GM19438 (cell line): Measurements from ENCODE around the gene CRYBG1.
"Not testable (repeated sequence)": the region's sequence is repeated elsewhere in the genome, so short reads cannot be mapped to it uniquely, and the experiment has no call there.

Source experiments
- ATAC-seq: cut with Tn5 transposase; IDR thresholded peaks from one replicate; pipeline ENCODE4 v1.9.1; 2021; ENCODE audit warnings: low read depth; ENCODE audit not compliant: unreplicated experiment

The CRYBG1 gene

GRCh38 chr6:106495014-106495413 is 134.5 kb downstream of the CRYBG1 start:
- ATAC-seq = no peak

GRCh38 chr6:106496823-106497222 is 136.3 kb downstream of the CRYBG1 start:
- ATAC-seq = no peak

- no peak for ATAC-seq
These were observed 141.4 kb downstream of the CRYBG1 start for GRCh38 chr6:106501960-106502371.

- no peak for ATAC-seq
These were observed 142.0 kb downstream of the CRYBG1 start for GRCh38 chr6:106502559-106502958.

GRCh38 chr6:106508277-106508676 is 147.8 kb downstream of the CRYBG1 start:
- no peak for ATAC-seq

- ATAC-seq = no peak
These were observed 148.3 kb downstream of the CRYBG1 start for GRCh38 chr6:106508834-106509233.

- ATAC-seq = no peak
These were observed 149.0 kb downstream of the CRYBG1 start for GRCh38 chr6:106509420-106510089.

GRCh38 chr6:106510090-106510970 is 149.8 kb downstream of the CRYBG1 start:
- peak; percentile 31 for ATAC-seq

- peak; percentile 8 for ATAC-seq
These were observed 151.0 kb downstream of the CRYBG1 start for GRCh38 chr6:106511288-106512047.

GRCh38 chr6:106512048-106512967 is 151.8 kb downstream of the CRYBG1 start:
- ATAC-seq = peak; percentile 53

GRCh38 chr6:106512968-106513574 is 152.6 kb downstream of the CRYBG1 start:
- no peak for ATAC-seq

GRCh38 chr6:106513808-106514582 is 153.5 kb downstream of the CRYBG1 start:
- no peak for ATAC-seq

- no peak for ATAC-seq
These were observed 154.0 kb downstream of the CRYBG1 start for GRCh38 chr6:106514583-106514885.

- not testable (repeated sequence) for ATAC-seq
These were observed 155.1 kb downstream of the CRYBG1 start for GRCh38 chr6:106515582-106515981.

GRCh38 chr6:106516616-106517015 is 156.1 kb downstream of the CRYBG1 start:
- ATAC-seq = no peak

GRCh38 chr6:106517706-106518105 is 157.2 kb downstream of the CRYBG1 start:
- ATAC-seq = no peak

GRCh38 chr6:106518748-106519147 is 158.2 kb downstream of the CRYBG1 start:
- no peak for ATAC-seq

GRCh38 chr6:106519460-106520394 is 159.2 kb downstream of the CRYBG1 start:
- peak; percentile 53 for ATAC-seq
